ENCODE measurements around the gene CEP164.

Gene CEP164

DNA sequence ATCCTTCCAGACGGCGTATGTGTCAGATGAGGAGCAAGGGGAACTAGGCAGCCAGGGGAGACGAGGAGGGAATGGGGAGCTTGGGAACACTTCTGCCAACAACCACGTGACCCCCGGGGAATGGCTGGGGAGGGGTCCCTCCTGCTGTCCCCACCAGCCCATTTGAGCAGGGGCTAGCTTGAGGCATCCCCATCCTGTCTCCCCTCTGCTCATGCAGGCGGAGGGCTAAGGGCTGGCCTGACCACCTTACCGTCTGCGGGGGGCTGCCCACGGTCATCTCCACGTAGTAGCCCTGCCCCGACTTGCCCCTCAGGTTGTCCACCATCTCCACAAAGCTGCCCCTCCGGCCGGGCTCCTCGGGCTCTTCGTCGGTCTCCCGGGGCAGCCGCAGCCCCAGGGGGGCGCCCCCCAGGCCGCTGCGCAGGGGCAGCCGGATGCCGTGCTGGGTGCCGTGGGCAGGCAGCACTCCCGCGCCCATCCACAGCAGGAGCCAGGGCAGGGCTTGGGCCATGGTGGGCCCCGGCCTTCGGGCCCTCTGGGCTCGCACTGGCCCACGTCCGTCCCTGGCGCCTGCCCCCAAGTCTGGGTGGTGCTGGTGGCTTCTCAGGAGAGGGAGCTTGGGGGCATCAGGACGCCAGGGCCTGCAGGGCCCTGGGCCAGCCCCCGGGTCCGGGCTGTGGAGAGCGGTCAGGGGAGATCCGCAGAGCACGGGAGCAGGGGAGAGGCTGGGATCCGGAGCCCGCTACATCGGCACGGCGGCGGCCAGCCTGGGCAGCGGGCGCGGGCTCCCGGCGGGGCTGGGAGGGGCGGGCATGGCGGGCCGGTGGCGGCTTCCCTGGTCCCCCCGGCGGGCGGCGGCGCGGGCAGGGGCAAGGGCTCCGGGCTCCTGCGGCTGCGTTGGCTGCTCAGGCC, 12.1 kb upstream of the CEP164 start (continued):
- TF ChIP-seq ZNF157 (tag by site-specific recombination; IDR thresholded peaks at IDR 0.05) = no peak
- no peak for TF ChIP-seq ZNF433 (tag by site-specific recombination; IDR thresholded peaks at IDR 0.05; ENCODE audit: low read depth)
- no peak for TF ChIP-seq TCF7L2 (IDR thresholded peaks at IDR 0.05; ENCODE audit: borderline replicate concordance, low read depth, low read length)
- TF ChIP-seq ZNF16 (tag by site-specific recombination; IDR thresholded peaks at IDR 0.05; ENCODE audit: low read depth) = no peak
- TF ChIP-seq ZXDB (tag by site-specific recombination; IDR thresholded peaks at IDR 0.05) = no peak
- TF ChIP-seq ZIC2 (tag by site-specific recombination; IDR thresholded peaks at IDR 0.05) = peak; percentile 78
- TF ChIP-seq ZNF223 (tag by site-specific recombination; IDR thresholded peaks at IDR 0.05) = no peak
- TF ChIP-seq GLIS1 (tag by site-specific recombination; IDR thresholded peaks at IDR 0.05) = peak; percentile 97

DNA sequence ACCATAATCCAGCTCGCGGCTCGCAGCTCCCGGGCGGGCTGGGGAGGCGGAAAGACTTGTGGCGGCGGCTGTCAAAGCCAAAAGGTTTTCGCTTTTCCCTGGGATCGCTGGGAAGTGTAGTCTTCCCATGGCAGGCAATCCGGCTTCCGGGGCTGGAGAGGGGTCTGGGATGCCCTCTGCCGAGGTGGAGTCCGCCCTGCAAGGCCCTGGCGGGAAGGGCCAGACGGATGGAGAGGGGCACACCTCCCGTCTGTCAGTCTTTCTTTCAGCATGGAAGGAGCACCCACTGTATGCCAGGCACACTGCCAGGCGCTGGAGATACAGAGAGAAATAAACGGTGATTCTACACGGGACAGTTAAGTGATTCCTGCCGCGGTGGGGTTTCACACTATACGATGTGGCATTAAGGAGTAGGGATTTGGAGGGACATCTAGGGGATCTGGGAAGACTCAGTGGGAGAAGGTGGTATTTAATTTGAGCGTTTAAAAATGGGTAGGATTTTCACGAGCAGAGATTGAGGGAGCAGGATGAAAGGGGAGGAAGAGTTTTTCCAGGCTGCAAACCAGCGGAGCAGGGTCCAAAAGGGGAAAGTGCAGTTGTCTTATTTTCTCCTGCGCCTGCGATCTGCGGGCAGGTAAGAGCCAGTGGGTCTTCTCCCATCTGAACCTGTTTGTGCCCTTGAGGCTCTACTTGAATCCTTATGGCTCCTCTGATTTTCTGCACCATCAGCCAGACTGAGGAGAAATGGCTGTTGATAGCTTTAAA, 11.3 kb upstream of the CEP164 start, which contains the start of gene BACE1:
BACE1 (minus strand) TSS at position 60 of the 765 bp plus-strand sequence. CDS start 461 bp downstream, outside the sequence.
- Histone ChIP-seq H3K9me3 (ENCODE audit: control insufficient read depth, insufficient read depth, low read depth, low read length) (no peaks in the 10 kb centered on the region), H3K4me1 (ENCODE audit: control insufficient read depth, insufficient read depth, low read length) (peaks cover 8% of the 10 kb centered on the region; the same call in 1 of the 2 replicates), H3K27ac (ENCODE audit: extremely low read depth, low read depth, low read length) (peak within 1 kb of the TSS; percentile 52; the same call in 1 of the 2 replicates), H3K36me3 (ENCODE audit: control insufficient read depth in 2 of 2, insufficient read depth in 1 of 2, low read length in 2 of 2) (peaks cover 0 to 8% of the 10 kb centered on the region in 2 experiments; a peak in 1 of 3 replicates), H3K4me3 (ENCODE audit: low read depth, low read length) (peak within 1 kb of the TSS; percentile 82)
- POLR2A ChIA-PET = interaction anchor here (1.0 to 2.7 kb wide), 3 partner anchors 12 to 84 kb away, joined by 3 to 19 read pairs (median 6); partner anchors contain the start of genes CEP164, PCSK7 and RNF214
- CTCF ChIA-PET = interaction anchor here (0.6 to 1.5 kb wide), 7 partner anchors 10 to 153 kb away, joined by 3 to 8 read pairs (median 3); partner anchors contain the start of gene PCSK7
- TF ChIP-seq, protein P1, sequence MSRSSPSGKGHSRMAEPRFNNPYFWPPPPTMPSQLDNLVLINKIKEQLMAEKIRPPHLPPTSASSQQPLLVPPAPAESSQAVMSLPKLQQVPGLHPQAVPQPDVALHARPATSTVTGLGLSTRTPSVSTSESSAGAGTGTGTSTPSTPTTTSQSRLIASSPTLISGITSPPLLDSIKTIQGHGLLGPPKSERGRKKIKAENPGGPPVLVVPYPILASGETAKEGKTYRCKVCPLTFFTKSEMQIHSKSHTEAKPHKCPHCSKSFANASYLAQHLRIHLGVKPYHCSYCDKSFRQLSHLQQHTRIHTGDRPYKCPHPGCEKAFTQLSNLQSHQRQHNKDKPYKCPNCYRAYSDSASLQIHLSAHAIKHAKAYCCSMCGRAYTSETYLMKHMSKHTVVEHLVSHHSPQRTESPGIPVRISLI (tag by site-specific recombination; IDR thresholded peaks at IDR 0.05) = no peak
- no peak for TF ChIP-seq ZIC2 (tag by site-specific recombination; IDR thresholded peaks at IDR 0.05)
- TF ChIP-seq ZSCAN30 (tag by site-specific recombination; IDR thresholded peaks at IDR 0.05) = peak; percentile 72
- TF ChIP-seq ZNF600 (tag by site-specific recombination; IDR thresholded peaks at IDR 0.05) = peak; percentile 58
- TF ChIP-seq ZNF19 (tag by site-specific recombination; IDR thresholded peaks at IDR 0.05; ENCODE audit: low read depth) = no peak
- TF ChIP-seq KLF9 (tag by site-specific recombination; IDR thresholded peaks at IDR 0.05; ENCODE audit: low read depth) = peak; percentile 38; the same call in 1 of the 2 replicates
- TF ChIP-seq, protein P2, sequence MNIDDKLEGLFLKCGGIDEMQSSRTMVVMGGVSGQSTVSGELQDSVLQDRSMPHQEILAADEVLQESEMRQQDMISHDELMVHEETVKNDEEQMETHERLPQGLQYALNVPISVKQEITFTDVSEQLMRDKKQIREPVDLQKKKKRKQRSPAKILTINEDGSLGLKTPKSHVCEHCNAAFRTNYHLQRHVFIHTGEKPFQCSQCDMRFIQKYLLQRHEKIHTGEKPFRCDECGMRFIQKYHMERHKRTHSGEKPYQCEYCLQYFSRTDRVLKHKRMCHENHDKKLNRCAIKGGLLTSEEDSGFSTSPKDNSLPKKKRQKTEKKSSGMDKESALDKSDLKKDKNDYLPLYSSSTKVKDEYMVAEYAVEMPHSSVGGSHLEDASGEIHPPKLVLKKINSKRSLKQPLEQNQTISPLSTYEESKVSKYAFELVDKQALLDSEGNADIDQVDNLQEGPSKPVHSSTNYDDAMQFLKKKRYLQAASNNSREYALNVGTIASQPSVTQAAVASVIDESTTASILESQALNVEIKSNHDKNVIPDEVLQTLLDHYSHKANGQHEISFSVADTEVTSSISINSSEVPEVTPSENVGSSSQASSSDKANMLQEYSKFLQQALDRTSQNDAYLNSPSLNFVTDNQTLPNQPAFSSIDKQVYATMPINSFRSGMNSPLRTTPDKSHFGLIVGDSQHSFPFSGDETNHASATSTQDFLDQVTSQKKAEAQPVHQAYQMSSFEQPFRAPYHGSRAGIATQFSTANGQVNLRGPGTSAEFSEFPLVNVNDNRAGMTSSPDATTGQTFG (tag by site-specific recombination; IDR thresholded peaks at IDR 0.05; ENCODE audit: borderline replicate concordance) = no peak
- no peak for TF ChIP-seq HOXD13 (CRISPR knock-in tag; IDR thresholded peaks at IDR 0.05; ENCODE audit: borderline replicate concordance)
- peak; percentile 32; the same call in 1 of the 2 replicates for TF ChIP-seq SP2 (tag by site-specific recombination; IDR thresholded peaks at IDR 0.05)
- no peak for TF ChIP-seq ZNF433 (tag by site-specific recombination; IDR thresholded peaks at IDR 0.05; ENCODE audit: low read depth)
- no peak for TF ChIP-seq ZNF10 (tag by site-specific recombination; IDR thresholded peaks at IDR 0.05)
- TF ChIP-seq ZNF202 (tag by site-specific recombination; IDR thresholded peaks at IDR 0.05; ENCODE audit: borderline replicate concordance) = no peak
- TF ChIP-seq ZNF221 (tag by site-specific recombination; IDR thresholded peaks at IDR 0.05; ENCODE audit: borderline replicate concordance) = no peak
- TF ChIP-seq ZNF514 (tag by site-specific recombination; IDR thresholded peaks at IDR 0.05) = no peak
- no peak for TF ChIP-seq ZNF571 (tag by site-specific recombination; IDR thresholded peaks at IDR 0.05)
- TF ChIP-seq, protein P3, sequence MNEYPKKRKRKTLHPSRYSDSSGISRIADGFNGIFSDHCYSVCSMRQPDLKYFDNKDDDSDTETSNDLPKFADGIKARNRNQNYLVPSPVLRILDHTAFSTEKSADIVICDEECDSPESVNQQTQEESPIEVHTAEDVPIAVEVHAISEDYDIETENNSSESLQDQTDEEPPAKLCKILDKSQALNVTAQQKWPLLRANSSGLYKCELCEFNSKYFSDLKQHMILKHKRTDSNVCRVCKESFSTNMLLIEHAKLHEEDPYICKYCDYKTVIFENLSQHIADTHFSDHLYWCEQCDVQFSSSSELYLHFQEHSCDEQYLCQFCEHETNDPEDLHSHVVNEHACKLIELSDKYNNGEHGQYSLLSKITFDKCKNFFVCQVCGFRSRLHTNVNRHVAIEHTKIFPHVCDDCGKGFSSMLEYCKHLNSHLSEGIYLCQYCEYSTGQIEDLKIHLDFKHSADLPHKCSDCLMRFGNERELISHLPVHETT (tag by site-specific recombination; IDR thresholded peaks at IDR 0.05) = no peak
- TF ChIP-seq ZSCAN16 (tag by site-specific recombination; IDR thresholded peaks at IDR 0.05) = no peak
- TF ChIP-seq ZNF2 (tag by site-specific recombination; IDR thresholded peaks at IDR 0.05) = 0 out of 2 replicates have a peak, but pooled peaks have one; percentile 33
- 0 out of 2 replicates have a peak, but pooled peaks have one; percentile 16 for TF ChIP-seq KLF1 (tag by site-specific recombination; IDR thresholded peaks at IDR 0.05)
- TF ChIP-seq ZNF23 (tag by site-specific recombination; IDR thresholded peaks at IDR 0.05; ENCODE audit: borderline replicate concordance) = no peak
- TF ChIP-seq HOXC10 (CRISPR knock-in tag; IDR thresholded peaks at IDR 0.05) = no peak
- TF ChIP-seq ZNF248 (tag by site-specific recombination; IDR thresholded peaks at IDR 0.05) = no peak
- TF ChIP-seq MZF1 (tag by site-specific recombination; IDR thresholded peaks at IDR 0.05; ENCODE audit: borderline replicate concordance) = peak; percentile 93

All from HEK293 (cell line).